ENCODE measurements around the gene PHF21A. TPM values are rescaled to one million over a fixed set of nuclear protein-coding genes. Genes with fewer than 3 reads are reported as not detected.

The PHF21A gene
- total and polyA plus RNA-seq, 2 of the 13 experiments (the other 11 are each of a cell fraction or from before 2014, with no cell fraction given) = 4.1 to 34.6 TPM

- DNase-seq (ENCODE audit: low spot score) (no peak), ATAC-seq (no peak), FAIRE-seq (no peak)
- intact Hi-C loops (cut with micrococcal nuclease; ENCODE audit: unreplicated experiment) (no loop called here), in situ Hi-C loops (cut with HindIII; ENCODE audit: extremely low pct_ligation_motif_present, low pct_unique_long_range_greater_than_20kb) (no loop called here)
- Histone ChIP-seq H3K27me3 (ENCODE audit: control insufficient read depth in 1 of 2, insufficient read depth in 2 of 2, low read length in 2 of 2) (peaks cover 6 to 18% of the 10 kb centered on the region in 2 experiments; a peak in 4 of 5 replicates), H3K9ac (ENCODE audit: insufficient read depth, low read depth, low read length) (no peak overlapping the region), H3K4me2 (ENCODE audit: low read depth, low read length) (no peak overlapping the region), H3K36me3 (replicated peaks in 1 of 2; ENCODE audit: control insufficient read depth in 1 of 2, insufficient read depth in 2 of 2, low read length in 2 of 2) (no peaks in the 10 kb centered on the region), H3K27ac (ENCODE audit: extremely low read length, insufficient read depth, low read length) (no peak overlapping the region), H3K79me2 (ENCODE audit: insufficient read depth, low read length) (no peaks in the 10 kb centered on the region), H3K4me1 (ENCODE audit: insufficient read depth, low read length) (no peaks in the 10 kb centered on the region), H2AFZ (ENCODE audit: low read length) (no peak overlapping the region), H3K9me3 (ENCODE audit: low read length) (no peaks in the 10 kb centered on the region), H4K20me1 (ENCODE audit: insufficient read depth, low read length) (no peaks in the 10 kb centered on the region), H3K4me3 (replicated peaks in 1 of 3; ENCODE audit: insufficient read depth in 1 of 3, low read depth in 2 of 3, low read length in 3 of 3) (no peak overlapping the region)
- TF ChIP-seq CBX1 (IDR thresholded peaks at IDR 0.05; ENCODE audit: low read depth) (no peak), HMGA1 (CRISPR knock-in tag; conservative IDR thresholded peaks at IDR 0.05) (no peak), MYNN (CRISPR knock-in tag; IDR thresholded peaks at IDR 0.05; ENCODE audit: low read depth) (no peak), KDM2A (CRISPR knock-in tag; IDR thresholded peaks at IDR 0.05; ENCODE audit: borderline replicate concordance, low read depth) (no peak), ZNF44 (CRISPR knock-in tag; IDR thresholded peaks at IDR 0.05) (no peak), ZBTB42 (CRISPR knock-in tag; IDR thresholded peaks at IDR 0.05) (no peak), ZNF414 (CRISPR knock-in tag; IDR thresholded peaks at IDR 0.05) (no peak), ZNF558 (CRISPR knock-in tag; IDR thresholded peaks at IDR 0.05; ENCODE audit: borderline replicate concordance) (no peak), ZNF3 (CRISPR knock-in tag; IDR thresholded peaks at IDR 0.05) (no peak)
- TF ChIP-seq, protein P1, sequence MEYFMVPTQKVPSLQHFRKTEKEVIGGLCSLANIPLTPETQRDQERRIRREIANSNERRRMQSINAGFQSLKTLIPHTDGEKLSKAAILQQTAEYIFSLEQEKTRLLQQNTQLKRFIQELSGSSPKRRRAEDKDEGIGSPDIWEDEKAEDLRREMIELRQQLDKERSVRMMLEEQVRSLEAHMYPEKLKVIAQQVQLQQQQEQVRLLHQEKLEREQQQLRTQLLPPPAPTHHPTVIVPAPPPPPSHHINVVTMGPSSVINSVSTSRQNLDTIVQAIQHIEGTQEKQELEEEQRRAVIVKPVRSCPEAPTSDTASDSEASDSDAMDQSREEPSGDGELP (IDR thresholded peaks at IDR 0.05; ENCODE audit: borderline replicate concordance, low read depth) = no peak
- TF ChIP-seq, protein P2, sequence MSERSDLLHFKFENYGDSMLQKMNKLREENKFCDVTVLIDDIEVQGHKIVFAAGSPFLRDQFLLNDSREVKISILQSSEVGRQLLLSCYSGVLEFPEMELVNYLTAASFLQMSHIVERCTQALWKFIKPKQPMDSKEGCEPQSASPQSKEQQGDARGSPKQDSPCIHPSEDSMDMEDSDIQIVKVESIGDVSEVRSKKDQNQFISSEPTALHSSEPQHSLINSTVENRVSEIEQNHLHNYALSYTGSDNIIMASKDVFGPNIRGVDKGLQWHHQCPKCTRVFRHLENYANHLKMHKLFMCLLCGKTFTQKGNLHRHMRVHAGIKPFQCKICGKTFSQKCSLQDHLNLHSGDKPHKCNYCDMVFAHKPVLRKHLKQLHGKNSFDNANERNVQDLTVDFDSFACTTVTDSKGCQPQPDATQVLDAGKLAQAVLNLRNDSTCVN (CRISPR knock-in tag; IDR thresholded peaks at IDR 0.05; ENCODE audit: borderline replicate concordance) = no peak
- WGBS (ENCODE audit: low lambda C conversion rate) = 93% methylated on average over 3 of the region's 3 CpGs
- ChIA-PET CTCF (ENCODE audit: low intra/inter-chr PET ratio, low total read pairs) (no interaction called here), POLR2A (no interaction called here)
- no TSS peak for BruUV-seq (replicated peaks)
These were observed 20.3 kb upstream of the PHF21A start for GRCh38 chr11:46141597-46141996.
